GM08714 (cell line): ENCODE data around the gene CNGA1.

ENCODE experiments used
- H3K4me3 ChIP-seq: fragments of 200-500 bp; sonication (Bioruptor generic); 2 replicates; pipeline ENCODE4 v1.5.1; 2014; ENCODE audit warnings: mild to moderate bottlenecking, low read length, inconsistent platforms
- ZNF274 ChIP-seq: IDR thresholded peaks from 2 replicates; pipeline ENCODE4 v1.6.1; 2012; ENCODE audit warnings: mild to moderate bottlenecking, low read depth, low read length

Gene CNGA1

DNA sequence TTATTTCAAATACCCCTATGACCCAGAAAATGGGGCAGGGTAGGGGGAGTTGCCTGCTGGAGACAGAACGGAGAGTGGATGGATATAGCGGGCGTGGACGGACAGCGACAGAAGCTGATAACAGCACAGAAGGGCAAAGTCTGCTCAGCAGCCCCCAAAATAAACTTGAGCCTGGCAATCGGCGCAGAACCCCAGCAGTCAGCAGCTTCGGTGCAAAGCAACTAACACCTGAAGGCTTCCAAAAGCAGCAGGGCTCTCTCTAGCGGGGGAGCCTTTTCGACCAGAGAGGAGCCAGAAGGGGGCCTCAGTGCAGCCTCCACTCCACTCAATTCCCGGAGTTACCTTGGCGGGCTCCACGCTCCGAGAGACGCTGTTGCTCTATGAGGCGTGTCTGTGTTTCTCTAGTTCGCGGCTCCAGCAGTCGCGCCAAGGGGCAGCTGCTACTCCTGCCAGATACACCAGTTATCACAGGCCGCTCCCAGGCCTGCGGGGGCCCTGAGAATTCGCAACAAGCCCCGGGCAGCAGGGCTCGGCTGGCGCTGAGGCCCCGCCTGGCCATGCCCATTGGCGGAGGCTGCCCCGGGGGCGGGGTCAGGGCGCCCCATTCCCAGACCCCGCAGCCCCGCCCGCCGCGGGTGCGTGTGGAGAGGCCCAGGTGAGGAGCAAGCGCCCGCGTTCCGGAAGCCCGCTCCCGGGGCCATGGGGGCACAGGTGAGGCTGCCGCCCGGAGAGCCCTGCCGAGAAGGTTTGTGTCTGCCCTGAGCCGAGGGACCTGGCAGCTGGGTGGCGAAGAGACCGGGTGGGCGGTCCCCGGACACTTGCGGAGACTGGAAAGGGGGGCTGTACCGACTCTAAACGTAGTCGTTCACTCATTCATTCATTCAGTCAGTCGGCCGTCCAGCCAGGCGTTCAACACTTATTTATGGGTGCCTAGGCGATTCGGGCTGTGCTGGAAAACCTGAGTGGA is at the start of gene CNGA1, which contains the start of gene NIPAL1:
TSS of gene CNGA1 (minus strand) at position 541 of the 967 bp plus-strand sequence. CDS start 63,992 bp downstream, outside the sequence.
TSS of gene NIPAL1 (plus strand) at position 632 of the 967 bp plus-strand sequence. CDS start at position 700, 68 bp downstream.
- no peak for TF ChIP-seq ZNF274
- peak within 1 kb of the TSS; percentile 44; the same call in 1 of the 2 replicates for H3K4me3 ChIP-seq

DNA sequence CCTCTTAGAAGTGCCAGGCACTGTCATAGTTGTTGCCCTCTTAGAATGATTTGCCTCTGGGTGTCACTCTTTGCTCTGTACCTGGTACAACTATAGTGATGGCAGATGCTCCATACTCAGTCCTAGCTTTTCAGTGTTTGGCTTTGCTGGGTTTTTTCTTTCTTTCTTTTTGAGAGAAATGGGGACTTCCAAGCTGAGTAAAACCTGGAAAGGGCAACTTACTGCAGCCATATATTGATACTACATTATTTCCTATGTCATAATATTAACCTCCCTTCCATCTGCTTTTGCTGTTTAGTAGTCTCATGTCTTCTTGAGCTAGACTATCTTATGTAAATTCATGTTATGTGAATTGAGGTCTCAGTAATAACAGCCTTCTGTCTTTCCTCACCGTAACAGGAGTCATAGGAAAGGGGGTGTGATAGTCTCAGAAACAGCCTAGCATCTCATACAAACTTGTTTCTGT is 49.1 kb upstream of the CNGA1 start:
- no peak for TF ChIP-seq ZNF274
- no peak overlapping the region for H3K4me3 ChIP-seq

DNA sequence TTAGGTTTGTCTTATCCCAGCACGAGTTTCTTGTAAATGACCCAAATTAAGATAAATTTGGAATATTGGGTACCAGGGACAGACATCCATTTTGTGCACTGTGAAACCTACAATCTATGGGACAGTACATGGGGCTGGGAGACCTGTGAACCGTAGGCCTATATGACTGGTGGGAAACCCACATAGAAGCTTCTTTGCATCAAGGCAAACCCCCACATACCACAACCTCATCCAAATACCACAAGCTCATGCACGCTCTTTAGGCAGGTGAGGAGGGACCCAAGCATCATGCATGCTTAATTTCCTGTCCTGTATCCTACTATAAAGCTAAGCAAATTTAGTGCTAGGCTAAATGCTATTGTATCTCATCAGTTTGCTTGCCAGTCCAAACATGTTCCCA is 47.9 kb upstream of the CNGA1 start:
- TF ChIP-seq ZNF274, result no peak
- H3K4me3 ChIP-seq, result no peak overlapping the region

DNA sequence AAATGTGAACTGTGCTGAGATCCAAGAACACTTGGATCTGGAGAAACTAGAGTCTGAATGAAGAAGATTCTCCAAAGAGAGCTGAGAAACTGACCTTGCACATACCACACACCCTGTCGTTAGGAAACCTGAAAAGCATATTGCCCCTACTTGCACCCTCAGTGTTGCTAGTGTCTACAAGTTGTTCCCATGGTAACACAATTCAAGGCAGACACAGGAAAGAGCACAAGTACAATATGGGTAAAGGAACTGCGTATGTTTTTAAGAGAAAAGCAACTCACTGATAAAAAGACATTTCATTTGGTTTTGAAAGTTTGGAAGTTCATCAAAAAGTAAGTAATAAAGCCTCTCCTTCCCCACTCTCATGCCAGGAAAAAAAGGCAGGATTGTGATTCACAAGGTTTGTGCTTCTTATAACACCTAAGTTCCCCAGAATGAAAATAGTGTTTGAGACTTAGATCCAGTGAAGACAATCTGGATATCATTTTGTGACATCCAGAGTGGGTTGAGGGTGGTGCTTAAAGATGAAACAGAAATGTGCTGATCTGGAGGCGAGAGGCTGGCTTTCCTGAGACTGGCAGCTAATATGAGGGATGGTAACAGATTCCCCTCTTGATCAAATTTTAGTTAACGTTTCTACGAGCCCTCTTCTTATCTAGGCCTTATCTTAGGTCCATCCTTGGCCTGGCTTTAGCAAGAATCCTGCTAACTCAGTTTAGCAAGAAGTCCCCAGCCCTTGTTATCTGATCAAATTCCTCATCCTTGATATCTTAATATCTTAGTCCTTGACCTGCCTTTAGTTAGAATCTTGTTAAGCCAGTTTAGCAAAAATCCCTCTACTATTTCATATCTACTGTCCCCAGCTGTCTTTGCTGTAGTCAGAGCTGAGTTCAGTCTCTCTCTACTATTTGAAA is 42.4 kb upstream of the CNGA1 start:
- no peak for TF ChIP-seq ZNF274
- H3K4me3 ChIP-seq, result no peak overlapping the region

DNA sequence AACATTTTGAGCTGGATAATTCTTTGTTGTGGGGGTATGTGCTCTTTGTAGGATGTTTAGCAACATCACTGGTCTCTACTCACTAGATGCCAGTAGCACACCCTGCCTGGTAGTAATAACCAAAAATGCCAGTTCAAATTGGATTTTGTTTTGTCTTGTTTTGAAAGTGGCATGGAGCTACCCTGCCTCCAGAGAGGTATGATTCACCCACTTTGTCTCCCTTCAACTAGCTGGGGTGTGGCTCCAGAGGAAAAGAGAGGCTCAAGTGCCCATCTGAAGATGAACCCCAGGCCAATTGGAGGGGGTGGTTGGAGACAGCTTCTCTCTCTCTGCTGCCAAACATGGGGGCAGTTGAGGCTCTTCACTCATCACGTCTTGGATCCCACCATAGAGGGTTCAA is 34.6 kb upstream of the CNGA1 start:
- H3K4me3 ChIP-seq, result no peak overlapping the region
- TF ChIP-seq ZNF274, result no peak

DNA sequence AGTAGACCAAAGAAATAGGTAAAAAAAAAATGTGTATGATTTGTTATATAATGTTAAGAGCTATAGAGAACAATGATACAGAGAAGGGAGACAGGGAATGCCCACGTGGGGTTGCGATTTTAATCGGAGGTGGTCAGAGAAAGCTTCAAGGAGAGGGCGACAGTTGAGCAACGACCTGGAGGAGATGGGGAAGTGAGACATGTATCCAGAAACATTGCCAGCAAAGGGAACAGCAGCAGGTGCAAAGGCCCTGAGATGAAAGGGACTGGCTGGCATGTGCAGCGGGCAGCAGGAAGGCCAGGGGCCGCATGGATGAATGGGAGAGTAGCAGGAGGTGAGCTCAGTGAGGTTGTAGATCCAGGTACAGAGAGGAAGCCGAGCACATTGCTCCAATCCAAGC is 33.0 kb upstream of the CNGA1 start:
- no peak for TF ChIP-seq ZNF274
- H3K4me3 ChIP-seq, result no peak overlapping the region

DNA sequence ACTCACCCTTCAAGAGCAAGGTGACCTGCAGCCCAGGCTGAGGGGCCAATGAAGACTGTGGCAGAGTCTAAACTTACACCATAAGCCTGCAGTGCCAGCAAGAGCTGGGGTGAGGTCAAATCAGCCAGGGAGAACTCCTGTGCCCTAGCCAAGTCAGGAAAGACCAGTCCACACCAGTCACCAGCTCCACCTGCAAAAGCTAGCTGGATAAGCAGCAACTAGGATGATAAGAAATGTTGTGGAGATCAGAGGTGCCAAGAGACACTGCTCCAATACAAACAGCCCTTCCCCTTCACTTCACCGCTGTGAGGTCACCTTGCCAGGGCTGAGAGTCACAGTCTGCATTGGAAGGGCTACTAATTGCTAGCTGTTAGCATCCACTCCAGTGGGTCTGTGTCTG is 31.4 kb upstream of the CNGA1 start:
- no peak overlapping the region for H3K4me3 ChIP-seq
- TF ChIP-seq ZNF274, result no peak

DNA sequence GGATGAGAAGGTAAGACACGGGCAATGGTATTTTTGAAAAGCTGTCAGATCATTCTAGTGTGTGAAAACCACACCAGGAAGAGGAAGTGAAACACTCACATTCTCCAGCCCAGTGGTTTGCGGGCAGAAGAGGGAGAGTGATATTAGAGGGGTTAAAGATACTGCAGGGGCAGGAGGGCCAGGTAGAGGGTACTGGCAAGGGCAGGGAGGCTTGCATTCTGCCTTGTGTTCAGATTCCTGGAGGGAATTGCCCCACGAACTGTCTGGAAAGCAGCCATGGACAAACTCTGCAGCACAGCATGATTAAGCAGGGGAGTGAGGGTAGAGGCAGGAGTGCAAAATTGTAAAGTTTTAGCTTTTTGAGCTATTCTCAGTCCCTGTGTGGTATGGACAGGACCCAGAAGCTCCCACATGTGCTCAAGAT is 31.0 kb upstream of the CNGA1 start:
- no peak overlapping the region for H3K4me3 ChIP-seq
- TF ChIP-seq ZNF274, result no peak

DNA sequence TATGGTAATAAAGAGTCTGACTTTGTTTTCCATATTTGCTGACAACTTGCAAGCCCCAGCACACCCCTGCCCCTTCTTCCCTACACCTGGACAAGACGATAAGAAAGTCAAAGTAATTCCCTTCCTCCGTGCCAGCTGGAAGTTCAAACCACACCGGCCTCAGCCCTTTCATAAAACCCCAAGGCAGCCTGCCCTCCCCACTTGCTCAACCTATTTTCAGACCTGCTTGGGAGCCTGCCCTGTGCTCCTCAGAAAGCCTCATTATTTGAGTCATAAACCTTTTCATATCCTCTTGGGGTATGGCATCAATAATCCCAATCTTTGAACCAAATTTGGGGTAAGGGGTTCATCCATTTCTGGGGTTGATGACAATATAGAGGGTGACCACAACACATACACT is 29.6 kb upstream of the CNGA1 start:
- no peak overlapping the region for H3K4me3 ChIP-seq
- TF ChIP-seq ZNF274, result no peak

DNA sequence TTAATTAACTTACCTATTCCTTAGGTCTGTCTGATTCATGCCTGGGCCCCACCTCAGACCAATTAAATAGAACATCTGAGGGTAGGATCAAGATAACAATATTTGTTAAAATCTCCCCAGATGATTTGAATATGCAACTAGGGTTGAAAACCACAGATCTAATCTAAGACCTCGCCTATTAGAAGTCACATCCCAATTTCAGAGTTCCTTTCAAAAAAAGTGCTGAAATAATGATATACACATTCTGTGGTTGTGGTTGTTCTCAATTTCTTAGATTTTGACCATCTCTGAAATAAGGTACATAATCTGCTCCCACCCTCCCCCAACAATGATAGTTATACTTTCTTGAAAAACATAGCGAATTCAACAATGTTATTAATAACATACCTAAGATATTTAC is 27.8 kb upstream of the CNGA1 start:
- no peak overlapping the region for H3K4me3 ChIP-seq
- no peak for TF ChIP-seq ZNF274

DNA sequence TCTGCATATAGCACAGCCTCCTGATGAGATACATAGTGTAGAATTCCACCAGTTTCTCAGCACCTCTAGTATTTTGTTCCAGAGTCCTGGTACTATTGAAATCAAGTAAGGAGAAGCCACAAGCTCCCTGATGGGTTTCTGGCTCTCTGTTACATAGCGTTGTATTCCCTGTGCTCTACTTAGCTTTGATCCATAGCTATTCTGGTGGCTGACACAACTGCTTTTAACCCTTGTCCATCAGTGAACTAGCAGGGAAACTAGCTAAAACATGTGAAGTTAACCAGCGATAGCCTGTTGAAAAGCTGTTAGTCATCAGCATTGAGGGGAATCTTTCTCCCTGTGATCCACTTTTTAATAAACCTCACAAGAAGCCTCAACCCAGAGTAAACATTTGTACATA is 27.0 kb upstream of the CNGA1 start:
- TF ChIP-seq ZNF274, result no peak
- no peak overlapping the region for H3K4me3 ChIP-seq

DNA sequence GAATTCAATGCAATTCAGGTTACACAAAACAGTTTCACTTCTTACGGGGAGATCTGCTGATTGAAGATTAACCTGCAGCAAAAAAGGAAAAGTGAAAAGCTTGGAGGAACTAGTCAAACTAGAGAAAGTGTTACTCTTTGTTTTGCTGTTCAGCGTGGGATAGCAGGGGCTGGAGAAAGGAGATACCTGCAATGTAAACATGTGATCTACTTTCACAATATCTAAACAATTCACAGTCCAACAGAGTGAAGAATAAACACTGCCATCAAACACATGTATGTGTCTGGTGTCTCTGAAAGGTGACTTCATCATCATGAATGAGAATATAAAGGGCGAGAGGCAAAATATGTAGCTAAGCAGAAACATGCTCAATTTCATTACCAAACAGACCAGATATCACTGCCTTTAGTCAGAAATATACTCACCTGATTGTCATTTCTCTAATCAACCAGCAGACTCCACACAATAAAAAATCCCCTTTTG is 26.5 kb upstream of the CNGA1 start:
- no peak overlapping the region for H3K4me3 ChIP-seq

DNA sequence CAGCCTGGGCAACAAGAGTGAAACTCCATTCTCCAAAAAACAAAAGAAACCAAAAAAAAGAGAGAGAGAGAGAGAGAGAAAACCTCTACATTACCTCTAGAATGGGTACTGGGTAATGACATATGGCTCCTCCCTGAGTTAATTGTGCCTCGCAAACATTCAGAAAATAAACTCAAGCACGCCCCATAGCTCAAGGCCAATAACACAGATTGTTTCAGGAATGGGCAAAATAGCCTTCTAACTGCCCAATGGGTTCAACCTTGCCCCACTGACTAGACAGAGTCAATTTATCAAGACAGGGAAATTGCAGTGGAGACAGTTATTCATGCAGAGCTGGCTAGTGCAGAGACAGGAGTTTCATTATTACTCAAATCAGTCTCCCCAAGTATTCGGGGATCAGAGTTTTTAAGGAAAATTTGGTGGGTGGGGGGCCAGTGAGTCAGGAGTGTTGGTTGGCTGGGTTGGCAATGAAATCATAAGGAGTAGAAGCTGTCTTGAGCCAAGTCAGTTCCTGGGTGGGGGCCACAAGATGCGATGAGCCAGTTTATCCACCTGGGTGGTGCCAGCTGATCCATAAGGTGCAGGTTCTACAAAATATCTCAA is 25.2 kb upstream of the CNGA1 start:
- no peak overlapping the region for H3K4me3 ChIP-seq
- TF ChIP-seq ZNF274, result no peak

More for the DNA sequence above, 26.5 kb upstream of the CNGA1 start:
- TF ChIP-seq ZNF274, result no peak

DNA sequence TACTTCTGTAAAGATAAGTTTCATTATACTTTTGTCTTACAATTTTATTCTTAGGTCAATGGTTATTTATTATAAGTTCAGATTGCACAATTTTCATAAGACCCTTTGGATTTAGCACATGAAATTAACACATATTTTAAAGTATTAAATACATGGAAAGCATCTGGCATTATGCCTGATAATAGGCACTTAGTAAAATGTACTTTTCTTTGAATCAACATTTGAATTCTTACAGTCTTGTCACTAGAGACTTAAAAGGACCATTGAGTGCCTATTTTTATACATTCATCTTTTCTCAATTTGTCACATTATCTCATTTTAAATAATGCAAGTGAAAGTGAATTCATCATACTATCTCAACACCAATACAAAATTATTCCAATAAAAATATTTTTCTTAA is 23.1 kb upstream of the CNGA1 start:
- no peak for TF ChIP-seq ZNF274
- H3K4me3 ChIP-seq, result no peak overlapping the region
